ENCODE data around the gene CAPN14.

Gene CAPN14

GRCh38 chr2:31168291-31168690 lies 49.0 kb downstream of the CAPN14 start:
- Histone ChIP-seq H3K27ac (ENCODE audit: extremely low read depth, low read depth, low read length) (no peak overlapping the region), H3K4me1 (ENCODE audit: control insufficient read depth, insufficient read depth, low read length) (no peaks in the 10 kb centered on the region), H3K4me3 (ENCODE audit: low read depth, low read length) (no peak overlapping the region), H3K9me3 (ENCODE audit: control insufficient read depth, insufficient read depth, low read depth, low read length) (no peaks in the 10 kb centered on the region), H3K36me3 (ENCODE audit: control insufficient read depth in 2 of 2, insufficient read depth in 1 of 2, low read length in 2 of 2) (no peaks in the 10 kb centered on the region)
- ChIA-PET POLR2A (no interaction called here), CTCF (interaction anchor here (0.6 to 6.8 kb wide), 5 partner anchors 166 to 1765 kb away, joined by 3 to 127 read pairs (median 4); no protein-coding TSS in a partner anchor)
- TF ChIP-seq ZFP41 (tag by site-specific recombination; IDR thresholded peaks at IDR 0.05; ENCODE audit: borderline replicate concordance) (no peak), GLIS1 (tag by site-specific recombination; IDR thresholded peaks at IDR 0.05) (no peak), ZNF549 (tag by site-specific recombination; IDR thresholded peaks at IDR 0.05) (no peak), KLF8 (tag by site-specific recombination; IDR thresholded peaks at IDR 0.05) (no peak), ZSCAN16 (tag by site-specific recombination; IDR thresholded peaks at IDR 0.05) (no peak), ZNF561 (tag by site-specific recombination; IDR thresholded peaks at IDR 0.05; ENCODE audit: borderline replicate concordance) (no peak), ZNF132 (tag by site-specific recombination; IDR thresholded peaks at IDR 0.05; ENCODE audit: borderline replicate concordance) (no peak), ZNF302 (tag by site-specific recombination; IDR thresholded peaks at IDR 0.05; ENCODE audit: low read depth) (no peak), ZNF433 (tag by site-specific recombination; IDR thresholded peaks at IDR 0.05; ENCODE audit: low read depth) (no peak), ZNF157 (tag by site-specific recombination; IDR thresholded peaks at IDR 0.05) (no peak), PRDM10 (tag by site-specific recombination; IDR thresholded peaks at IDR 0.05) (no peak), ZBTB8A (tag by site-specific recombination; IDR thresholded peaks at IDR 0.05) (no peak), ZNF449 (tag by site-specific recombination; IDR thresholded peaks at IDR 0.05) (no peak), ZNF18 (tag by site-specific recombination; IDR thresholded peaks at IDR 0.05) (no peak)

- POLR2A ChIA-PET, result no interaction called here
- Histone ChIP-seq H3K9me3 (ENCODE audit: control insufficient read depth, insufficient read depth, low read depth, low read length) (no peaks in the 10 kb centered on the region), H3K27ac (ENCODE audit: extremely low read depth, low read depth, low read length) (no peak overlapping the region), H3K4me1 (ENCODE audit: control insufficient read depth, insufficient read depth, low read length) (no peaks in the 10 kb centered on the region), H3K4me3 (ENCODE audit: low read depth, low read length) (no peak overlapping the region), H3K36me3 (ENCODE audit: control insufficient read depth in 2 of 2, insufficient read depth in 1 of 2, low read length in 2 of 2) (no peaks in the 10 kb centered on the region)
- CTCF ChIA-PET, result interaction anchor here (0.6 to 6.8 kb wide), 7 partner anchors 20 to 454 kb away, joined by 3 to 127 read pairs (median 4); no protein-coding TSS in a partner anchor
- TF ChIP-seq ZNF175 (tag by site-specific recombination; IDR thresholded peaks at IDR 0.05), result no peak
- TF ChIP-seq INSM2 (tag by site-specific recombination; IDR thresholded peaks at IDR 0.05), result no peak
- no peak for TF ChIP-seq PBX3 (CRISPR knock-in tag; IDR thresholded peaks at IDR 0.05)
- no peak for TF ChIP-seq ZBTB17 (tag by site-specific recombination; IDR thresholded peaks at IDR 0.05)
- TF ChIP-seq ZNF488 (tag by site-specific recombination; IDR thresholded peaks at IDR 0.05), result no peak
- TF ChIP-seq ZBTB8A (tag by site-specific recombination; IDR thresholded peaks at IDR 0.05), result no peak
- TF ChIP-seq ZNF785 (tag by site-specific recombination; IDR thresholded peaks at IDR 0.05), result no peak
- no peak for TF ChIP-seq ZBTB10 (tag by site-specific recombination; IDR thresholded peaks at IDR 0.05)
These were observed 50.4 kb downstream of the CAPN14 start for GRCh38 chr2:31166925-31167324.
